ENCODE results near the gene FAM13A.
"Not testable (repeated sequence)": the region's sequence is repeated elsewhere in the genome, so short reads cannot be mapped to it uniquely, and the experiment has no call there.

FAM13A gene

DNA sequence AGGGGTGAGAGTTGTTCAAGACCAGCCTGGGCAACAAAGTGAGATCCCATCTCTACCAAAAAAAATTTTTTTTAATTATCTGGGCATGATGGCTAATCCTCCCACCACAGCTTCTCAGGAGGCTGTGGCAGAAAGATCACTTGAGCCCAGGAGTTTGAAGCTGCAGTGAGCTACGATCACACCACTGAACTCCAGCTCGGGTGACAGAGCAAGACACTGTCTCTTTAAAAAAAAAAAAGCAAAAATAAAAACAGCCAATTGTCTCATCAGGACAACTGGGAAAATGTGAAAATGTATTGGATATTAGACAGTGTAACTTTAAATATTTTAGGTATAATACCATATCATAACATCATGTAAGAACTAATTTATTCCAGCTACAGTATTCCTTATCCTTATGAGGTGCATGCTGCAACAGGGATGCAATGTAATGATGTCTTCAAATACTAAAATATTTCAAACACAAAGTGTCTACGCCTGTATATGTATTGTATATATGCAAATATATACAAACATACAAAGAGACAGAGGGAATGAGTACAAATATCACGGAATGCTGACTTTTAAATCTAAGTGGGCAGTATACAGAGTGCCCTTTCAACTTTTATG lies 17.2 kb downstream of the FAM13A start:
- no peak for DNase-seq

DNA sequence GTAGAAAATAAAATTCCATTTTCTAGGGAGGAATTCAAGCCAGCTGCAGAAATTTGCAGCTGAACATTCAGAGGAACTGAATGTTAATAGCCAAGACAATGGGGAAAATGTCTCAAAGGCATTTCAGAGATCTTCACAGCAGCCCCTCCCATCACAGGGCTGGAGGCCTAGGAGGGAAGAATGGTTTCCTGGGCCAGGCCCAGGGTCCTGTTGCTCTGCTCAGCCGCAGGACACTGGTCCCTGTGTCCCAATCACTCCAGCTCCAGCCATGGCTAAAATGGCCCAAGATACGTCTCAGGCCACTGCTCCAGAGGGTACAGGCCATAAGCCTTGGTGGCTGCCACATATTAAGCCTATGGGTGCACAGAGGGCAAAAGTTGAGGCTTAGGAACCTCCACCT lies 20.4 kb downstream of the FAM13A start:
- no peak for DNase-seq

DNA sequence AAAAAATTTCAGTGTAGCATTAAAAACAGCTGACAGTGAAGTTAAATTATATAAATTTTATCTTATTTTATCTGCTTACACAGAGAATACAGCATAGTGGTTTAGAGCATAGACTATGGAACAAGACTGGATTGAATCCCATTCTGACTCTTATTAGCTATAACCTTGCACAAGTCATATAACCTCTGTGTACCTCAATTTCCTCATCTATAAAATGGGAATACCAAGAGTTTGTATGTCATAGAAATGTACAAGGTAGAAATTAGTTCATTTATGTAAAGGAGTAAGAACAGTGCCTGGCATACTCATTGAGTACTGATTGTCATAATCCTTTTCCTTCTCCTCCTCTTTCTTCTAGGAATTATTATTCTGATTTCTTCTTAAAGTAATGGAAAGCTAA lies 25.7 kb downstream of the FAM13A start:
- DNase-seq: no peak

DNA sequence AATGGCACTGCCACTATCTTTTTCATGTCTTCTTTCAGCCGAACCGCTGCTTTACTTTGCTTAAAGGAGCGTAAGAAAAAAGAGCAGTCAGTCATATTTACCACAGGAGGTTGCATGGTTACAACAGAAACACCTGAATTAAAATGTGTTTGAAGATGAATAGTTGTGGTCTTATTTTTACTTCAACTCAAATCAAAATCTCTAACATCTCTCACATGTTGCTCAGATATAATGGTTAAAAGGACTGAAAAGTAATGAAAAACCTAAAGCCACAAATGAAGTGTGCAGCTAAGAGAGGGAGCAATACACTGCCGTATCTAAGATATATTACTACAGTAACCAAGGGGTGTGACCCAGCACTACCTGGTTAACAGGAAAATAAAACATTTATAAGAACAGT lies 27.4 kb downstream of the FAM13A start:
- no peak for DNase-seq

DNA sequence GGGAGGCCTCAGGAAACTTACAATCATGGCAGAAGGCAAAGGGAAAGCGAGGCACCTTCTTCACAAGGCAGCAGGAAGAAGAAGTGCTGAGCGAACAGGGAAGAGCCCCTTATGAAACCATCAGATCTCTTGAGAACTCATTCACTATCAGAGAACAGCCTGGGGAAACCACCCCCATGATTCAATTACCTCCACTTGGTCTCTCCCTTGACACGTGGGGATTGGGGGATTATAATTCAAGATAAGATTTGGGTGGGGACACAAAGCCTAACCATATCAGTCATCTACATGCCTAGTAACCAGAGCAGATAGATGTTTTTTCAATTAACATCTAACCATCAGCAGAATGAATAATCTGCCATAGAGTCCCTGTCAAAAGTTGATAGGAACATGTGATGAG lies 30.4 kb downstream of the FAM13A start:
- DNase-seq: no peak

DNA sequence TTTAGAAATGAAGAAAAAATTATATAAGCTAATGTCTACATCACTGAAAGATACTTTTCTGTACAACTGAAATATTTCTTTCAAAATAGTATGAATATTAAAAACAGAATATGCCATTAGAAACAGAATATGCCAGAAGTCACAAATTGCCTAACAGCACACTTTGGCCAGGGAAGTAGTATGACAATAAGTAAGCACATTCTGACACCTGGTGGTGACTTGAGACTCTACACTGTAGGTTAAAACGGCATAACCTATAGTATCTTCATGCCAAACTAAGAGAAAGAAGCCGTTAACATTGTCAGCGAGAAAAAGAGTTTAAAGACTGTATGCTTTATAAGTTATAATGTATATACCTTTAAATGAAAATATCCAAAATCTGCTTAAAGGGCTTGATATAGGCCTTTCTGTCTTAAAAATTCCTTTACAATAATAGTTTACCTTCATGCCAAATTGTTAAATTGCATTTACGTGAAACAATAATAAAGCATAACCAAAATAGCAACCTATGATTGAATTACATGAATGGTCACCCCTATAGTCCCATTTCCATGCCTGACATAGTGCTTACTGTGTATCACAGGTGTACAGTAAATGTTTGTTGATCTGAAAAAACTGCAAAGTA lies 32.8 kb downstream of the FAM13A start:
- peak; percentile 67 for DNase-seq

DNA sequence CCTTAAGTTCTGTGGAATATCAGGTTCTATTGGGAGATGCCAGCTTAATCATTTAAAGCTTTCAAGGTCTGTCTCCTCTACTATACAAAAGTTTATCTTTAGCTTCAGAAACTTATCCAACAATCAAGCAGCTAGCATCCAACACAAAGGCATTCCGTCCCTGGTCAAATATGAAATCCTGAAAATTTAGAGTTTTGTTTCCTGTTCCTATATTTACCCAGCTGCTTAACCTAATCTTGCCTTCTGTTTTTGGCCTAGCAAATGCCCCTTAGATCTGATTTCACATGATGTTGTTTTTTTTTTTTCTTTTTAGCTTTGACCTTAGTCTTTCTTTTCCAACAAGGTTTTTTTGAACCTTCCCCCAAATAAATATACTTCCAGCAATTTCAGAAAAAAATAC lies 33.8 kb downstream of the FAM13A start:
- DNase-seq: no peak

DNA sequence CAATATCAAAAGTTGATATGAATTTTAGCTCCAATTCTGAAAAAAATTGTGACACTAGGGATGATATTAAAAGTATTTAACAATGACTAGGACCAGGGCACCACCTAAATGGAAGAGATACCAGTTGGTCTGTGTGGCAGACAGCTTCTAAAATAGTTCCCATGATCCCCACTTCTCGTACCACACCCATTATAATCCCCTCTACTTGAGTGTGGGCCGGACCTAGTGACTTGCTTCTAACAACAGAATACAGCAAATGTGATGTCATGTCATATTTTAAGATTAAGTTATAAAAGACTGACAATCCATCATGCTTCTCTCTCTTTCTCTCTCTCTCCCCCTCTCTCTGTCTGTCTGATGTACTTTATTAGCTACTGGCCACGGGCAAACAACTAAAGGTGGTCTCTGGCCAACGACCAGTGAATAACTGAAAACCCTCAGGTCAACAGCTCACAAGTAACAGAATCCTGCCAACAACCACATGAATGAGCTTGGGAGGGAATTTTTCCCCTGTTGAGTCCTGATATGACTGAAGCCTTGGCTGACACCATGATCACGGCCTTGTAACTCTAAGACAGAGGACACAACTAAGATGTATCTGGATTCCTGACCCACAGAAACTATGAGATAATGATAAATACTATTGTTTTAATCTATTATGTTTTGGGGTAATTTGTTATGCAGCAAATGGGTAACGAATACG lies 34.4 kb downstream of the FAM13A start:
- DNase-seq: no peak

DNA sequence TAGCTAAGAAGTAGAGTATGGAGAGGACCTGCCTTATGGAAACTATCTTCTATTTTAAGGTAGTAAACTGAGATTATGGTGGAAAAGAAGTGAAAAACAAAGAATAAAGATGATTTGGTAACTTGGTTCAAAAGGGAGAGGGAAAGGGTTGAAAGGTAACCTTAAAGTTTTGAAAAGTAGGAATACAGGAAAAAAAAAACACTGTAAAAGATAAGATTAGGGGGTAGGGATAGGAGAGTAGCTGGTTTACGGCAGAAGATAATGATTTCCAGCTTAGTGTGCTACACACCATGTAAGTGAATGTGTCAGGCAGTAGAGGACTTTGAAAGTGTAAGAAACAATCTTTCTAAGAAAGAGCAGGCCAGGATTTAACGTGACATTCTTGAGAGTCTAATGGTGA lies 35.3 kb downstream of the FAM13A start:
- DNase-seq: no peak

DNA sequence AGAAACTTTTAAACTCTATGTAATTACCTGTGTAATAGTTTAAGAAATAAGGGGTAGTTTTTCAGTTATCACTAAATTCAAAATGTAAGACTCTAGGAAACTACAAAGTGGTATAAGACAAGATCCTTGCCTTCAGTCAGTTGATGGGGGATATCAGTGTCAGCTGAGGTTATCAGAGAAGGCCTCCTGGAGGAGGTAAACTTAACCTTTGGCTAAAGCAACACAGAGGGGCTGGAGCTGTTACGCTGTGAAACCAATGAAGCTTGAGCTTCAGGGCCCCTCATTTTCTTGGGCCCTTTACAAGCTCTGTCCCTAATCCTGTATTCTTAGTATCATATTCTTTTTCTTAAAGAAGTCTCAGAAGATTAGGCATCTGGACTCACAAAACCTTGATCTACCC lies 35.9 kb downstream of the FAM13A start:
- no peak for DNase-seq

DNA sequence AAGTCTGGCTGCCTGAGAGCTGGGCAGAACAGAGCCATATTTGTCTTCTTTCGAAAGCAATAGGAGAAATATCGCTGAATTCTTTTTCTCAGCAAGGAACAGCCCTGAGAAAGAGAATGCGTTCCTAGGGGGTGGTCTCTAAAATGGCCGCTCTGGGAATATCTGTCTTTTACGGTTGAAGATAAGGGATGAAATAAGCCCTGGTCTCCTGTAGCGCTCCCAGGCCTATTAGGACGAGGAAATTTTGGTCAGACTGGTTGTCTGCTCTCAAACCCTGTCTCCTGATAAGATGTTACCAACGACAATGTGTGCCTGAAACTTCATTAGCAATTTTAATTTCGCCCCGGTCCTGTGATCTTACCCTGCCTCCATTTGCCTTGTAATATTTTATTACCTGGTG lies 42.1 kb downstream of the FAM13A start:
- not testable (repeated sequence) for DNase-seq

DNA sequence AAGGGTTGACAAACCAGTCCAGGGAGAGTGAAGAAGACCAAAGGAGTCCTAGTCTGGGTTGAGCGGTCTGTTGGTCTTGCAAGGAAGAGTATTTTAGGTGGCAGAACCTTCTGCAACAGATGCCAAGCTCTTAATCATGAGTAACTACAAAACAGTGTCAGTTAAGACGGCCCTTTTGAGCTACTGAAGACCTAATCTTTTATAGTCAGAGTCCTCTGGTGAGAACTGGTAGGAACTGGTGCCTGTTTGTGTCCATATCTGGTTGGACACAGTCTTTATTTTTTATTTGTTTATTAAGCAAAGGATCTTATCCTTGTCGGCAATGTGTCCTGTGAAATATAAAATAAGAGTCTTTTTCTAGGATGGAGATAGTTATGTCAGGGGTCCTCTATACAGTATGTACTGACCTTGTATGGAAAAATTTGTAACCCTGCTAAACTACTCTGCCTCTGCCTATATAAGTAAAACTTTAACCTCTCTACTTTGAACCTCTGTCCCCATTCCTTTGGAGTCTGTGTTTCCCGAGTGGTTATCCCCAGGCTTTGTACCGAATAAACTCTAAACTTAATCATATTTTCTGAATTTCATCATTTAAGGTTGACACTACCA lies 47.1 kb downstream of the FAM13A start:
- DNase-seq: no peak

DNA sequence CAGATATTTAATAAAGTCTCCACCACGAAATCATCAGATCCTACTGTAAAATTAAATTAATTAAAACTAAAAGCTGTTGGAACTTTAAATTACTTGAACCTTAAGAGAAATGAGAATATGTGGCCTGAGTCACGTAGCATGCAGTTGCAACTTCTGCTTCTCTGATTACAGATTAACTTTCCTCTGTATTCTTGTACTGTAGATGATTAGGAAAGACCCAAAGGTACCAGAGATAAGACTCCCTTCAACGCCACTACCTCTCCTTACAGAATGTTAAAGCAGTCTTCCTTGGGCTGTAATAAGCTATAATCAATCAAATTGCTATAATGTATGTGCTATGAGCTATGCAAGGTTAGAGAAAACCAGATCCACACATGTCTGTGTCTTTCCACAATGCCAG lies 47.9 kb downstream of the FAM13A start:
- DNase-seq: no peak

DNA sequence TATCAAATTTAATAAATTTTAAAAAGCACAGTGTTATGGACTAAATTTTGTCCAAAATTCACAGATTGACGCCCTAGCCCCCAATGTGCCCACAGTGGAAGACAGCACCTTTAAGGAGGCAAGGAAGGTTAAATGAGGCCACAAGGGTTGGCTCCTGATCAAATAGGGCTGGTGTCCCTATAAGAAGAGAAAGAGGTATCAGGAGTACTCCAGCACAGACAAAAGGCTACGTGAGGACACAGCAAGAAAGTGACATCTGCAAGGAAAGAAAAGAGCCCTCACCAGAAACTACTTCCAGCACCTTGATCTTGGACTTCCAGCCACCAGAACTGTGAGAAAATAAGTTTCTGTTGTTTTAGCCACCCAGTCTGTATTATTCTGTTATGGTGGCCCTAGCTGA lies 48.8 kb downstream of the FAM13A start:
- DNase-seq: no peak

DNA sequence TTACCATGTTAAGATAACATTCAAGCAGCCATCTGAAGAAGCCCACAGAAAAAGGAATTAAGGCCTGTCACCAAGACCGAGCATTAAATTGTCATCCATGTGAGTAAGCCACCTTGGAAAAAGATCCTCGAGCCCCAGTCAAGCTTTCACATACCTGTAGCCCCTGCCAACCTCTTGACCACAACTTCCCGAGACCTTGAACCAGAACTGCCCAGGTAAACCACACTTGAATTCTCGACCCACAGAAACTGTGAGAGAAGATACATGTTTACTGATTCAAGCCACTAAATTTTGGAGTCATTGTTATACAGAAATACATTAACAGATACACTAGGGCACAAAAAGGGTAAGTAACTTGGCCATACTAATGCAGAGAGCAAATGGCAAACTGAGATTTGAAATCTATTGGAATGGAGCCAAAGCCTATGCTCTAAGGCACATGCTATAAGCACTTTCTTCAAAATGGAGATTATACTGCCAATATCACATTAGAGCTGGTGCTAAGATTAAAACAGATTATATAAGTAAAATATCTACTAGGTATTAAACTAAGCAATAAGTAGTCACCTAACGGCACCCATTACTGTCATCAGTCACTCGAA lies 49.5 kb downstream of the FAM13A start:
- no peak for DNase-seq

DNA sequence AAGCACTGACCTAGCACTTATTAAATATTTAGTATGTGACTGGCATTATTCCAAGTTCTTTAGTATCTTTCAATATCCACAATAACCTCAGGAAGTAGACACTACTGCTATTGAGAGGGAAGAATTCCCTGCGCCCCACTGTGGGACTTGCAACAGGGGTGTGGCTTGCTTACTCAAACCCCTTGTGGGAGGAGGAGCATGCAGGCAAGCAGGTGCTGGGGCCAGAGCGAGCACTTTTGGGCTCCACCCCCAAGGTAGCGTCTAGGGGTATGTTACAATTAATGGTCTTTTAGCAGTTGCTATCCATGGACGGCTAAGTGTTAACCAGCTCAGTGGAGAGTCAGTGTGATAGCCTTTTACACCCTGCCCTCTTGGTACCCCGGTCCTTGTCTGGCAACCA lies 50.7 kb downstream of the FAM13A start:
- DNase-seq: no peak

DNA sequence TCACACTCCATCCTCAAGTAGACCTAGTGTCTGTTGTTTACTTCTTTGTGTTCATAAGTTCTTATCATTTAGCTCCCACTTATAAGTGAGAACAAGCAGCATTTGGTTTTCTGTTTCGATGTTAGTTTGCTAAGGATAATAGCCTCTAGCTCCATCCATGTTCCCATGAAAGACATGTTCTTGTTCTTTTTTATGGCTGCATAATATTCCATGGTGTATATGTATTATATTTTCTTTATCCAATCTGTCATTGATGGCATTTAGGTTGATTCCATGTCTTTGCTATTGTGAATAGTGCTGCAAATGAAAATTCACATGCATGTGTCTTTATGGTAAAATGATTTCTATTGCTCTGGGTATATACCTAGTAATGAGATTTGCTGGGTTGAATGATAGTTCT lies 51.9 kb downstream of the FAM13A start:
- not testable (repeated sequence) for DNase-seq

DNA sequence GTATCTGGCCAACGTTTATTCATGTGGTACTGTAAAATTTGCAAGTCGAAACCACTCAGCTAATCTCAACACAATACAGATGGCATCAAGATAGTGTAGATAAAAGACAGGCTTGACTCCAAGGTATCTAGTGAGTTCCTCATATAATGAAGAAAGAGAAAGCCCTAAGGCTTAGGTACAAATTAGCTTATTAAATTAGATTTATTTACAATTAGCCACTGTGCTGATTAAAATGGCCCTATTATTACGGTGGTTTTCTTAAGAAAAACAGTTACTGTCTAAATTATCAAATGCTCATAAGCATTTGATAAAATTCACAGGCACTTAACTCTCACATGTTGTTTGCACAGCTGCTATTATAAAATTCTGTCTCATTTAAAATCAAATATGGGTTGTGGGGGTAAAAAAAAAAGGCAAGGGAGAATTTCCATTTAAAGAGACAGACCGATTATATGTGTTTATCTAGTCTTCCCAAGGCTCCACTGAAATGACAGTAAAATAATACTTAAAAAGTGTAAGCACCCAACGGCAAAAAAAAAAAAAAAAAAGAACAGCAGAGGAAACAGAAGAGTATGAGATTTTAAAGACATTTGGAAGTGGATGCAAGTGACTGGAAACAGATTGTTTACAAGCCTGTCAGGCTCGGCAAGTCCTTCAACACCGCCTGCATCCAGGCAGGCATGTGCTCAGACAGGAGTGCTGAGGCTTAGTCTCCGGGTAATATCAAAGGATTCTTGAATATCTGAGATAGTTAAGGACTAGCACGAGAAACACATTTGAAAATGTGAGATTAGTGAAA lies 55.1 kb downstream of the FAM13A start:
- no peak for DNase-seq

DNA sequence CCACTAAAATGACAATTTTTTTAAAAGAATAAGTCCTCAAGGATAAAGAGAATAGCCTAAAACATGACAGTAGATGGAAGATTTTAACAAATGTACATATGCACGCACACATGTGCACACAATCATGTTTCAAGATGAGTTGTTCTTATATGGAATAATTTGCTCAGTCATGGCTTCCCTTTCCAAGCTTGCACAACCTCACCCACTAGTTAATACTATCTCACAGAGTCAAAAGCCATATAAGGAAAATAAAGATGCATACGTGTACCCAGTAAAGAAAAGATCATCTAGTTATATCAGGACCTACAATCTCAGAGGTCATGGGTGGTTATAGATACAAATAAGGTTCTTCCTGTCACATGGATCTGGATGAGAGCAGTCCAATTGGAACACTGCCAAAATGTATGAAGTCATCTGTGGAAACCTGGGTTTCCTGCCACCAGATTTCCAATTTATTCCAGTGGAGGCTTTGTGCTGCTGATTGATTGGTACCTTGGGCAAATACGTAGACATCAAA lies 56.1 kb downstream of the FAM13A start:
- no peak for DNase-seq

DNA sequence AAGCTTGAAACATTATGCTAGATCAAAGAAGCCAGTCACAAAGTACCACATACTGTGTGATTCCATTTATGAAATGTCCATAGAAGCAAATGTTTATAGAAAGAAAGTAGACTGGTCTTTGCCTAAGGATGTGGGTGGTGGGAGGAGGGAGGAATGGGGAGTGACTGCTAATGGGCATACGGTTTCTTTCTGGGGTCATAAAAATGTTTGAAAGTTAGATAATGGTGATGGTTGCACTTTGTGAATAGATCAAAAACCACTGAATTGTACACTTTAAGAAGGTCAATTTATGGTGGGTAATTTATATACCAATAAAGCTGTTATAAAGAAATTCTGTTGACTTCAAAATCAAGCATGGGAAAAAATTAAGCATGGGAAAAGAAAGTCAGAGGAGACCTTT lies 56.6 kb downstream of the FAM13A start:
- DNase-seq: no peak

DNA sequence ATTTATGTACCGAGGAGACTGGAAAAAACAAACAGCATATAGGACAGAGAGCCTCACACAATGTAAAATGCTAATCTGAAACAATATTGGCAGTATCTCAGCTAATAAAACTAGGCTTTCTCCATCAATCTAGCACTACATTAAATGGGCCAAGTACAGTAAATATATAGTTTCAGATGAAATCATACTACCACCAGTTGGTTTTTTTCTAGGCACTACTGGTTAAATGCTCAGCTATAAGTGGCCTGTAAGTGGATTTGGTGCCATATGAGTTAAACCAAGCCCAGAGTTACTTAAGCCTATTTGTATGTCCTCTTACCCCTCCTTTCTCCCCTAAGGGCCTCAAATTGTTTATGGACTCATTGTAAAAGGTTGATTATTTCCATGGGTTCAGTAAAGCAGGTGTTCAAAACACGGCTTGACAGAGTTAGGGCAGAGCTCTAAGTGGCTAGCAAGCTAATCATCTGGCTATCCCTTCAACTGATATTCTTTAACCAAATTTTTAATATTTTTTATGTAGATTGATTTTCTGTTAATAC lies 57.5 kb downstream of the FAM13A start:
- DNase-seq: no peak

DNA sequence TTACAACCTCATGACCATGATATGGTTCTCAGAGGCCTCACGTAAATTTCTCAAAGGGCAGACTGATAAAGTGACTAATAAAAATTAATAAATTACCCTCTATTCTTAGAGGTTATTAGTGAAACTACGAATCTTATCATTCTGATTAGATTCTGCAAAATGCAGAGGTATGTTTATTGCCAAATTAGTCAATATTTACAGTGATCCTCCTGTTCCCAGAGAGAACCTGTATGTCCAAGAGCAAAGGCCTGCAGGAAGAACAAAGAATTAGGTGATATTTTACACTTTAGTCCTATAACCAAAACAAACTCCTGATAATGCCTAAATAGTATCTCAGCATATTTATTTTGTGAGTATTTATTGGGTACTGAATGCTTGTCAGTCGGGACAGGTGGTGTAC lies 58.1 kb downstream of the FAM13A start:
- no peak for DNase-seq

Data from CD4-positive, alpha-beta T cell treated with Interleukin-6 for 4 hours (primary cell).